ENCODE results near the gene RPN2. TPM values are rescaled to one million over a fixed set of nuclear protein-coding genes. Genes with fewer than 3 reads are reported as not detected.

Gene RPN2
- total and polyA plus RNA-seq, 9 of the 15 experiments (the other 6 are each of a cell fraction or from before 2014, with no cell fraction given): 168 to 548 (median 325) TPM

- Histone ChIP-seq H3K79me2 (ENCODE audit: control insufficient read depth, insufficient read depth, low read length) (no peaks in the 10 kb centered on the region), H4K20me1 (replicated peaks; ENCODE audit: control insufficient read depth, insufficient read depth, low read length) (no peaks in the 10 kb centered on the region), H3K4me2 (ENCODE audit: insufficient read depth, low read length) (no peak overlapping the region), H3K27me3 (ENCODE audit: control insufficient read depth in 2 of 2, insufficient read depth in 2 of 2, low read length in 2 of 2) (no peaks in the 10 kb centered on the region), H3K4me3 (no peak overlapping the region), H3K27ac (ENCODE audit: extremely low read depth, low read depth, low read length) (no peak overlapping the region), H2AFZ (ENCODE audit: low read depth, low read length) (no peak overlapping the region), H3K36me3 (ENCODE audit: control insufficient read depth, insufficient read depth, low read length) (peaks cover 48% of the 10 kb centered on the region; the same call in 2 of the 3 replicates), H3K4me1 (replicated peaks in 1 of 2; ENCODE audit: control insufficient read depth in 2 of 2, insufficient read depth in 2 of 2, low read length in 2 of 2) (no peaks in the 10 kb centered on the region), H3K9ac (ENCODE audit: insufficient read depth in 1 of 2, low read depth in 2 of 2, low read length in 2 of 2) (peak overlapping the region in 1 of 2 experiments; percentile 40; a peak in 1 of 4 replicates), H3K9me1 (ENCODE audit: control insufficient read depth, insufficient read depth, low read length) (no peaks in the 10 kb centered on the region), H3K9me3 (replicated peaks; ENCODE audit: control insufficient read depth, insufficient read depth, low read depth, low read length) (no peaks in the 10 kb centered on the region)
- intact Hi-C loops (cut with micrococcal nuclease) (no loop called here), in situ Hi-C loops (cut with MboI) (no loop called here)
- 88% methylated on average over 8 of the region's 8 CpGs for WGBS (ENCODE audit: insufficient coverage, low coverage, missing lambda C conversion rate)
- DNase-seq (ENCODE audit: extremely low read depth in 1 of 4, low spot score in 3 of 4): no peak
- no TSS peak for BruUV-seq (replicated peaks)
- no peak; the same call in 2 of the 3 replicates for ATAC-seq
- TF ChIP-seq ZNF121 (CRISPR knock-in tag; conservative IDR thresholded peaks at IDR 0.05) (peak; percentile 70), RBM25 (IDR thresholded peaks at IDR 0.05; ENCODE audit: low read depth, low read length, severe bottlenecking) (peak; percentile 41), ZNF79 (CRISPR knock-in tag; IDR thresholded peaks at IDR 0.05; ENCODE audit: low read depth) (no peak), POLR2G (IDR thresholded peaks at IDR 0.05; ENCODE audit: low read depth, low read length) (peak; percentile 11; the same call in 1 of the 2 replicates), MCM7 (IDR thresholded peaks at IDR 0.05) (no peak), MECOM (CRISPR knock-in tag; IDR thresholded peaks at IDR 0.05) (no peak)
- ChIA-PET CTCF (ENCODE audit: low intra/inter-chr PET ratio) (no interaction called here), POLR2A (interaction anchor here (1.3 kb wide), 1 partner anchor 17 kb away, joined by 3 read pairs; no protein-coding TSS in a partner anchor)
- no peak for FAIRE-seq
Observed at GRCh38 chr20:37243937-37244571, 64.9 kb downstream of the RPN2 start.
